Esophagus (tissue), 2 donors: ENCODE results near the gene PPFIA3. TPM values are rescaled to one million over a fixed set of nuclear protein-coding genes. Genes with fewer than 3 reads are reported as not detected.
"Not testable (repeated sequence)": the region's sequence is repeated elsewhere in the genome, so short reads cannot be mapped to it uniquely, and the experiment has no call there.

Experiments
- H3K27ac ChIP-seq, 2 donors: one replicate each; pipeline ENCODE4 v1.5.1; 2013; ENCODE audit warnings: low read depth in 2 of 2, mild to moderate bottlenecking in 2 of 2, inconsistent platforms in 1 of 2, low read length in 1 of 2, moderate library complexity in 1 of 2
- H3K27me3 ChIP-seq, 2 donors: one replicate each; pipeline ENCODE4 v1.6.1; 2013; ENCODE audit warnings: low read length in 2 of 2, control low read depth in 1 of 2, mild to moderate bottlenecking in 1 of 2; ENCODE audit not compliant: insufficient read depth in 2 of 2, control insufficient read depth in 1 of 2
- H3K36me3 ChIP-seq, 2 donors: one replicate each; pipeline ENCODE4 v1.6.1; 2013; ENCODE audit warnings: low read length in 1 of 2; ENCODE audit not compliant: control insufficient read depth in 2 of 2, insufficient read depth in 2 of 2
- H3K4me1 ChIP-seq, 2 donors: one replicate each; pipeline ENCODE4 v1.6.1; 2013; ENCODE audit warnings: low read length in 1 of 2; ENCODE audit not compliant: control insufficient read depth in 2 of 2, insufficient read depth in 2 of 2
- H3K4me3 ChIP-seq, 2 donors: one replicate each; pipeline ENCODE4 v1.5.1; 2013; ENCODE audit warnings: low read length in 2 of 2, mild to moderate bottlenecking in 2 of 2, low read depth in 1 of 2, moderate library complexity in 1 of 2
- H3K9me3 ChIP-seq, 2 donors: one replicate each; pipeline ENCODE4 v1.6.1; 2013; ENCODE audit warnings: mild to moderate bottlenecking in 2 of 2, low read depth in 1 of 2, low read length in 1 of 2, moderate library complexity in 1 of 2; ENCODE audit not compliant: control insufficient read depth in 2 of 2, insufficient read depth in 1 of 2
- WGBS, 2 donors: extraction: QIAGEN DNeasy Blood & Tissue Kit; methylation state at CpG; one replicate each; pipeline ENCODE4 v1.1.7; 2013; 5-methylcytosine and 5-hydroxymethylcytosine counted together
- polyA plus RNA-seq, 2 donors: library from polyadenylated mRNA; stranded (reverse); fragments of 200-250 nt; gene quantifications; one replicate each; pipeline ENCODE4 v1.2.3, GENCODE V29; 2013
- donor health status: healthy with polysubstance abuse.
- donor health status: Bipolar disorder and iron deficiency.

Gene PPFIA3
- polyA plus RNA-seq = 10 to 100 TPM; 15.2 to 28.6 TPM

DNA sequence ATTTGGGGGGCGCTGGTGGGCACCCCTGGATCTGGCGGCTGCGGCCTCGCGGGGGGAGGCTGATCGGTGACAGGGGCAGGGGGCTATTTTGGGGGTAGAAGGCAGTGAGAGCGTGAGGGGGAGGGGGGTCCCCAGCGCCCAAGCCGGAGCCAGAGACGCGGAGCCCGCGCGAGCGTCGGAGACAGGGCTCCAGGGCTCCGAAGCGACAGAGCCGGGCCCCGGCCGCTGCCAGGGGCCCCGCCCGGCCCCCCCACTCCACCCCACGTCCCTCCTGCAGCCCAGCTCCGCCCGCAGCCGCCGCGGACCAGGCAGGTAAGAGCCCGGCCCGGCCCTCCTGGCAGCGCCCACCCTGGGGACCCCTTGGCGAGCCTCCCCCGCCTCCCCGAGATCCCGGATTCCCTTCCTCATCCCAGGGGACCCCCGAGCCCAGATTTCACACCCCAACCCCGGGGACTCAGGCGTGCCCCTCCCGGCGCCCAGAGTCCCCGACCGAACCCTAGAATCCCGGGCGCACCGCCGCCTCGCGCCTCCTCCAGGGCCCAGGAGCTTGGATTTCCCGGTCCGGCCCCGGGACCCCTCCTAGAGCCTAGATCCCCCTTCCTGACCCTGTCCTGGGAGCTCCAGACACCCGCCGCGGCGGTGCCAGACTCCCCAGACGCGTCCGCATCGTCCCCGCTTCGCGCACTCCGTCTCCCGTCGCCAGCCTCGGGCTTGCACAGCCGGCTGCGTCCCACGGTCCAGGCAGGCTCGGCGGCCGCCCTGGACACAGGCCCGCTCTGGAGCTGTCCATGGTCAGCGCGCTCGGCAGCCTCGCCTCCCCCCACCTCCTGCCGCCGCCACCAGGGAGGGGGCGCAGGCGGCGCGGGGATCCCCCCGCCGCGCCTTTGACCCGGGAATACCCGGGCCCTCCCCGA, at the start of gene PPFIA3:
TSS of gene PPFIA3 (plus strand) at position 134 of the 914 bp plus-strand sequence. CDS start 8,330 bp downstream, outside the sequence.
- WGBS, 2 donors = 1% methylated on average over 72 to 90 of the region's 90 CpGs

DNA sequence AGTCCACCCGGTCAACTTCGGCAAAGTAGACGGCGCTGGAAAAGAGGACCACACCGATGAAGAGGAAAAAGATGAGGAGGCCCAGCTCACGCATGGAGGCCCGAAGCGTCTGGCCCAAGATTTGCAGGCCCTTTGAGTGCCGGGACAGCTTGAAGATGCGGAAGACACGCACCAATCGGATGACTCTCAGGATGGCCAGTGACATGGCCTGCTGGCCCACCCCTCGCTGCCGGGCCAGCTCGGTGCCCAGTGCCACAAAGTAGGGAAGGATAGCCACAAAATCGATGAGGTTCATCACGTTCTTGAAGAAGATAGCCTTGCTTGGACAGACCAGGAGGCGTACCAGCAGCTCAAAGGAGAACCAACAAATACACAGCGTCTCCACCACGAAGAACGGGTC, 48.9 kb upstream of the PPFIA3 start:
- WGBS, 2 donors = 96% methylated on average over 21 of the region's 21 CpGs
- H3K27me3 ChIP-seq = peaks cover 0 to 12% of the 10 kb centered on the region in 2 donors
- H3K4me3 ChIP-seq = no peak overlapping the region
- H3K27ac ChIP-seq = no peak overlapping the region
- H3K9me3 ChIP-seq = peaks cover 0 to 10% of the 10 kb centered on the region in 2 donors
- no peaks in the 10 kb centered on the region for H3K36me3 ChIP-seq
- H3K4me1 ChIP-seq = peaks cover 0 to 6% of the 10 kb centered on the region in 2 donors

More for the DNA sequence above, at the start of gene PPFIA3:
- Histone ChIP-seq H3K27me3 (no peaks in the 10 kb centered on the region), H3K36me3 (peaks cover 0 to 2% of the 10 kb centered on the region in 2 donors), H3K4me3 (peak within 1 kb of the TSS; percentile 55 to 66), H3K4me1 (peaks cover 2 to 16% of the 10 kb centered on the region in 2 donors), H3K9me3 (no peaks in the 10 kb centered on the region), H3K27ac (peak within 1 kb of the TSS; percentile 97 to 98)

DNA sequence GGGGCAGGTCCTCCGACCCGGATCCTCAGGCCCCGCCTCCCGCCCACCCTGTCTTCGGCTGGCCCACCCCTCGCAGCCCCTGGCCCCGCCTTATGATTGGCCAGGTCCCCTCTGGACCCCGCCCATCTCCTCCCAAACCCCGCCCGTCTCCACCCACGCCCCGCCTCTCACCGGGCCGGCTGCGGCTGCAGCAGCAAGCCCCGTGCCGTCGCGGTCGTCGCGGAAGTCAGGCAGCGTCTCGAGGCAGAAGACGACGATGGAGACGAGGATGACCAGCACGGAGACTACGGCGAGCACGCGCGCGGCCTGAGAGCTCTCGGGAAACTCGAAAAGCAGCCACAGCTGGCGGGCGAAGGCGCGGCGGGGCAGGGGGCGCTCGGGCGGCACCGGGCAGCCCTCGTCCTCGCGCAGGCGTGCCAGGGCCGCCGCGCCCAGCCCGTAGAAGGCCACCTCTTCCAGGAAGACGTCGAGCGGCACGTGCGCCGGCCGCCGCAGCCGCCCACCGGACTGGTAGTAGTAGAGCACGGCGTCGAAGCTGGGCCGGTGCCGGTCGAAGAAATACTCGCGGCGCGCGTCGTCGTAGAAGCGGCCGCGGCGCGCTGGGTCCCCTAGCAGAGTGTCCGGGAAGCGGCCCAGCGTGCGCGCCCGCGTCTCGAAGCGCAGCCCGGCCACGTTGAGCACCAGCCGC, 47.3 kb upstream of the PPFIA3 start:
- H3K27me3 ChIP-seq = peaks cover 0 to 12% of the 10 kb centered on the region in 2 donors
- H3K36me3 ChIP-seq = no peaks in the 10 kb centered on the region
- peaks cover 0 to 6% of the 10 kb centered on the region in 2 donors for H3K4me1 ChIP-seq
- H3K9me3 ChIP-seq = peaks cover 0 to 10% of the 10 kb centered on the region in 2 donors
- no peak overlapping the region for H3K27ac ChIP-seq
- H3K4me3 ChIP-seq = peak overlapping the region; percentile 22 to 35
- 5 to 7% methylated on average over 85 to 93 of the region's 93 CpGs for WGBS, 2 donors

DNA sequence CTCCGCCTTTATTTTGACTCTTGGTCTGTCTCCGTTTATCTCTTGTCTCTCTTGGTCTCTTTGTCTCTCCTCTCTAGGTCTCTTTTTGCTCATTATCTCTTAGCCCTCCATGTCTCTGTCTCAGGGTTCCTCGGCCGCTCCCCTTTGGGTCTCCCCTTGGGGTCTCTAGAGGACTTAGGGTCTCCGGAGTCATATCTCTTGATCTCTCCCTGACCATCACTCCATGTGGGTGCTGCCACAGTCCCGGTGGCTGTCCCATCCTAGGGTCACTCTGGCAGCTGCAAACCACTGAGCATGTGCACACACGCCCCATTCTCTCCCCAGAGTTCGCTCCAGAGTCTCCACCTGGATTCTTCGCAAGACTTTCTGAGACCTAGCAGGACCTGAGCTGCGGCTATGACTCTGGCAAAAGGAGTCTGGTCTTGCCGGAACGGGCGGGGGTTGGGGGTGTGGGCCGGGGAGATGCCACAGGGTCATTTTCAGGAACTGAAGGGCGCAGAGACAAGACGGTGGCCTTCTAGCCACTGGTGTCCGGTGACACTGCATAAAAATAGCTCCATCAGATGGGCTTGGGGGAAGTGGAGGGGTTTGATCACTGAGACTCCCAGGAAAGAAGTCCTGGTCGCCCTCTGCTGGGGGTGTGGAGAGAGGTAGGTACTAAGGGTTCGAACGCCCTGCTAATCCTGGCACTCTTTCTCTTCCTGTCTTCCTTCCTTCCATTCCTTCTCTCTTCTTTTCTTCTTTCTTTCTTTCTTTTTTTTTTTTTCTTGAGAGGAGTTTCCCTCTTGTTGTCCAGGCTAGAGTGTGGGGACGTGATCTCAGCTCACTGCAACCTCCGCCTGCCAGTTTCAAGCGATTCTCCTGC, 45.6 kb upstream of the PPFIA3 start:
- H3K27me3 ChIP-seq = peaks cover 0 to 12% of the 10 kb centered on the region in 2 donors
- no peaks in the 10 kb centered on the region for H3K36me3 ChIP-seq
- no peak overlapping the region for H3K27ac ChIP-seq
- H3K4me3 ChIP-seq = no peak overlapping the region
- WGBS, 2 donors = 51 to 52% methylated on average over 23 of the region's 23 CpGs
- H3K4me1 ChIP-seq = peaks cover 0 to 6% of the 10 kb centered on the region in 2 donors
- peaks cover 0 to 10% of the 10 kb centered on the region in 2 donors for H3K9me3 ChIP-seq

DNA sequence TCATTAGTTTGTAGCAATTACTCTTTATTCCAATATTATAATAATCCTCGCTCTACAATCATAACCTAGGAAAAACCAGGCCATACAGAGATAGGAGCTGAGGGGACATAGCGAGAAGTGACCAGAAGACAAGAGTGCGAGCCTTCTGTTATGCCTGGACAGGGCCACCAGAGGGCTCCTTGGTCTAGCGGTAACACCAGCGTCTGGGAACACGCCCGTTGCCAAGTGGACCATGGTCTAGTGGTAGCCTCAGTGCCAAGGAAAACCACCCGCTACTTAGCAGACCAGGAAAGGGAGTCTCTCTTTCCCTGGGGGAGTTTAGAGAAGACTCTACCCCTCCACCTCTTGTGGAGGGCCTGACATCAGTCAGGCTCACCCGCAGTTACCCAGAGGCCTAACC, 44.5 kb upstream of the PPFIA3 start:
- not testable (repeated sequence) for H3K27ac ChIP-seq, H3K4me1 ChIP-seq, H3K4me3 ChIP-seq, H3K36me3 ChIP-seq
- Histone ChIP-seq H3K9me3 (peaks cover 0 to 10% of the 10 kb centered on the region in 2 donors), H3K27me3 (peaks cover 0 to 12% of the 10 kb centered on the region in 2 donors)
- 12 to 17% methylated on average over 7 to 8 of the region's 9 CpGs for WGBS, 2 donors

DNA sequence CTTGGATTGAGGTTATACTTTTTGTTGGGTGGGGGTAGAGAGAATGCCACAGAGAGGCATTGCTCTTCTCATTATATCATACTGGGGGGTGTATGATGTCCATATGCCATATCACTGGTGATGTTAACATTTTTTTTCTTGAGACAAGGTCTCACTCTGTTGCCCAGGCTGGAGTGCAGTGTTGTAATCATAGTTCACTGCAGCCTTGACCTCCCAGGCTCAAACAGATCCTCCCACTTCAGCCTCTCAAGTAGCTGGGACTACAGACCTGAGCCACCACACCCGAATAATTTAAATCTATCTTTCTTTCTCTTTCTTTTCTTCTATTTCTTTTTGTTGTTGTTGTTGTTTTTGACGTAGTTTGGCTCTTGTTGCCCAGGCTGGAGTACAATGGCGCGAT, 39.0 kb upstream of the PPFIA3 start:
- H3K4me3 ChIP-seq = no peak overlapping the region
- 77 to 89% methylated on average over 4 of the region's 4 CpGs for WGBS, 2 donors

DNA sequence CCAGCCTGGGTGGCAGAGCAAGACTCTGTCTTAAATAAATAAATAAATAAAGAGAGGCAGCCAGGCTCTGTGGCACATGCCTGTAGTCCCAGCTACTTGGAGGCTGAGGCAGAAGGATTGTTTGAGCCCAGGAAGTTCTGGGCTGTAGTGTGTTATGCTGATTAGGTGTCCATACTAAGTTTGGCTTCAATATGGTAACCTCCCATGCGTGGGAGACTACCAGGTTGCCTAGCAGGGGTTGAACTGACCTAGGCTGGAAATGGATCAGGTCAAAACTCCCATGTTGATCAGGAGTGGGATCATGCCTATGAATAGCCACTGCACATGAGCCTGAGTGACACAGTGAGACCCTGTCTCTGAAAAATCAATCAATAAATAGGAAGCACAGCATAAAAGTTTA, 38.1 kb upstream of the PPFIA3 start:
- H3K4me1 ChIP-seq = peaks cover 0 to 1% of the 10 kb centered on the region in 2 donors
- H3K27ac ChIP-seq = no peak overlapping the region
- WGBS, 2 donors = 88 to 90% methylated on average over 1 of the region's 1 CpG
- no peaks in the 10 kb centered on the region for H3K27me3 ChIP-seq
- H3K9me3 ChIP-seq = no peaks in the 10 kb centered on the region
- peaks cover 0 to under 1% of the 10 kb centered on the region in 2 donors for H3K36me3 ChIP-seq
- H3K4me3 ChIP-seq = no peak overlapping the region

More for the DNA sequence above, 39.0 kb upstream of the PPFIA3 start:
- H3K27ac ChIP-seq = no peak overlapping the region
- H3K27me3 ChIP-seq = no peaks in the 10 kb centered on the region
- H3K9me3 ChIP-seq = no peaks in the 10 kb centered on the region
- no peaks in the 10 kb centered on the region for H3K36me3 ChIP-seq
- H3K4me1 ChIP-seq = no peaks in the 10 kb centered on the region

DNA sequence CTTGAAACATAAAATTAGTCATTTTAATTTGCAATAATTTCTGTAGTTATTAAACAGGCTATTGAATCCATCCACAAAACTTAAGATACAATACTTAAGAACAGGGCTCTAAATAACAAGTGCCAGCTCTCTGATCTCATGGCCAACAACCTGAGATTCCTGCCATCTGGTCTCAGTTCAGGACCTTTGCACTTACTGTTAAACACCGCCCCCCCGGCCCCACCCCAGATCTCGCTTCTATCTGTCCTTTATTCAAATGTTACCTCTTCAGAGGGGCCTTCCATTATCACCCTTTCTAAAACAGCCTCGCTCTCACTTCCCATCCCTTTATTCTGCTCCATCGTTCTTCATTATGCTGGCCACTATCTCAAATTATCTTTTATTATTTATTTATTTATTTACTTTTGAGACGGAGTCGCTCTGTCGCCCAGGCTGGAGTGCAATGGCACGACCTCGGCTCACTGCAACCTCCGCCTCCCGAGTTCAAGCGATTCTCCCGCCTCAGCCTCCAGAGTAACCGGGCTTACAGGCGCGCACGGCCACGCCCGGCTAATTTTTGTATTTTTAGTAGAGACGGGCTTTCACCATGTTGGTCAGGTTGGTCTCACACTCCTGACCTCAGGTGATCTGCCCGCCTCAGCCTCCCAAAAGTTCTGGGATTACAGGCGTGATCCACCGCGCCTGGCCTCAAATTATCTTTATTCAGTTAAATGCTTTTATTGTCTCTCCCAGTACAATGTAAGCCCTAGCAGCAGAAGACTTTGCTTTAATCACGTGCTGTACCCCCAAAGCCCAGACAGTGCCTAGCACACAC, 34.9 kb upstream of the PPFIA3 start:
- H3K4me1 ChIP-seq = peaks cover 3 to 4% of the 10 kb centered on the region in 2 donors
- 53 to 62% methylated on average over 26 of the region's 26 CpGs for WGBS, 2 donors
- H3K9me3 ChIP-seq = no peaks in the 10 kb centered on the region
- H3K4me3 ChIP-seq = peak overlapping the region; percentile 88 to 94
- peak overlapping the region; percentile 77 to 92 for H3K27ac ChIP-seq
- no peaks in the 10 kb centered on the region for H3K27me3 ChIP-seq
- peaks cover 0 to 8% of the 10 kb centered on the region in 2 donors for H3K36me3 ChIP-seq
